Esophagus squamous epithelium (tissue), 4 donors: ENCODE measurements around the gene DAP.

Experiments used
- CTCF ChIP-seq, 6 experiments: fragments of 450-650 bp in 4 of 6; fragments of 200-600 bp in 2 of 6; sonication (generic) in 2 of 6; IDR thresholded peaks; one replicate each; pipeline ENCODE4 v1.5.1; 2016 to 2019; ENCODE audit warnings: antibody characterized with exemption in 6 of 6, mild to moderate bottlenecking in 4 of 6, moderate library complexity in 4 of 6
- POLR2A ChIP-seq, 4 donors: fragments of 450-650 bp; IDR thresholded peaks; one replicate each; pipeline ENCODE4 v1.6.1; 2017; ENCODE audit warnings: antibody characterized with exemption in 4 of 4, mild to moderate bottlenecking in 4 of 4, moderate library complexity in 3 of 4

- TF ChIP-seq CTCF (IDR thresholded peaks at IDR 0.05) (no peak), POLR2A (IDR thresholded peaks at IDR 0.05) (no peak)
Observed at GRCh38 chr5:10672146-10673016, 88.7 kb downstream of the DAP start.
